ENCODE results near the gene NOBOX.
"Not testable (repeated sequence)": the region's sequence is repeated elsewhere in the genome, so short reads cannot be mapped to it uniquely, and the experiment has no call there.

The NOBOX gene

DNA sequence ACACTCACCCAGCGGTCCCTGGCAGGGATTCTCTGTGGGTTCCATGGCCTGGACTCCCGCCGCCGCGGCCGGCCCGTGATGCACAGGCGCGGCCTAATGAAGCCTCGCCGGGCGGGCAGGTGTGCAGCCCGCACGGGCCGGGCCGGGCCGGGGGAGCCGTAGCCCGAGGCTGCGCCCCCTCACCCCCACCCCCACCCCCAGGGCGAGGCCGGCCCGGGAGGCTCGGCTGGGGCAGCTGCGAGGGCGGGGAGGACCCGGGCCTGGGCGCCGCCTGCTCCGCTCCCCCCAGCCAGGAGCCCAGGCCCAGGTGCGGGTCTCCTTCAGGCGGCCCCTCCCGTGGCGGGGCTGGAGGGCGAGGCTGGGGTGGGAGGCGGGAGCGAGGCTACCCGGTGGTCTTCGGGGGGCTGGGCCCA, at the start of gene NOBOX:
Gene NOBOX, minus strand, starts transcription at position 45 of the 413 bp plus-strand sequence.
- no peak for DNase-seq

GRCh38 chr7:144452064-144452463, 48.6 kb upstream of the NOBOX start:
- no peak for DNase-seq

DNA sequence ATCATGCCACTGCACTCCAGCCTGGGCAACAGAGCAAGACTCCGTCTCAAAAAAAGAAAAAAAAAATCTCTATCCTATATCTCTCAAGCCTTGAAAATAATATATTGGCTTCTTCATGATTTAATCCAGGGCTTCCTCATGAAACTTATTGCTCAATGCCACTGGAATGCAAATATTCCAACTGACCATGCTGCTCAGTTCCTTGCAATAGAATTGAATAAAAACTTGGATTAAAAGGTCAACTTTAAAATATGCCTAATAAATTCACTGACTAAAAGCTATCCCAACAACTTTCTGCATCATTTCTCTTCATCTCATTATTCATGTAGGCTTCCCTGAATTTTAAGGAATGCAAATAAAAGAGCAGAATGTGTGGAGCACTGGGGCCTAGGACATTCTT, 42.1 kb upstream of the NOBOX start:
- DNase-seq, result no peak

- no peak for DNase-seq
Observed at GRCh38 chr7:144439717-144440205, 36.3 kb upstream of the NOBOX start.

GRCh38 chr7:144438759-144439158, 35.3 kb upstream of the NOBOX start:
- DNase-seq, result no peak

- no peak for DNase-seq
Observed at GRCh38 chr7:144437370-144438191, 34.1 kb upstream of the NOBOX start.

DNA sequence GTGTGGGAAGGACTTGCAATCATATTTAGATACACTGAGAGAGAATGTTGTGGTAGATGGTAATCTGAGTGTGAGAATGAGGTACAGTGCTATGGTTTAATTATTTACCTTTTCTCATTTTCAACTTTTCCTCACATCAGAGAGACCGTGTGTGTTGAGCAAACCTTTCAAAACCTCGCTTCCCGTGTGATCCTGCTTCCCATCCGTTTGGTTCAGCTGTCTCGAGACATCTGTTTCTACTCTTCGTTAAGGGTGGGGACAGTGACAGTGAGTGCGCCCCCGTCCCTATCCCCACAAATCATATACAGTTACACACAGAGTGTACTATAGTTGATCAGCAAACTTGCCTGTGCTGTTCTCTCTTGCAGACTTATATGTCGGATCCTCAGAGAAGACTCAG, 33.0 kb upstream of the NOBOX start:
- no peak for DNase-seq

DNA sequence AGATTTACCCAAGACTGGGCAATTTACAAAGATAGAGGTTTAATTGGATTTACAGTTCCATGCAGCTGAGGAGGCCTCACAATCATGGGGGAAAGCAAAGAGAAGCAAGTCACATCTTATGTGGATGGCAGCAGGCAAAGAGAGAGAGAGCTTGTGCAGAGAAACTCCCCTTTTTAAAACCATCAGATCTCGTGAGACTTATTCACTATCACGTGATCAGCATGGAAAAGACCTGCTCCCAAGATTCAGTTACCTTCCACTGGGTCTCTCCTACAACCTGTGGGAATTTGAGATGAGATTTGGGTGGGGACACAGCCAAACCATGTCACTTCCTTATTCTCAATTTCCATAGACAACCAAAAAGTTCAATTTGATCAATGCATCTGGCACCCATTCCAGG, 24.9 kb upstream of the NOBOX start:
- DNase-seq, result no peak

GRCh38 chr7:144427539-144427938, 24.0 kb upstream of the NOBOX start:
- not testable (repeated sequence) for DNase-seq

GRCh38 chr7:144418931-144419330, 15.4 kb upstream of the NOBOX start:
- DNase-seq, result not testable (repeated sequence)

DNA sequence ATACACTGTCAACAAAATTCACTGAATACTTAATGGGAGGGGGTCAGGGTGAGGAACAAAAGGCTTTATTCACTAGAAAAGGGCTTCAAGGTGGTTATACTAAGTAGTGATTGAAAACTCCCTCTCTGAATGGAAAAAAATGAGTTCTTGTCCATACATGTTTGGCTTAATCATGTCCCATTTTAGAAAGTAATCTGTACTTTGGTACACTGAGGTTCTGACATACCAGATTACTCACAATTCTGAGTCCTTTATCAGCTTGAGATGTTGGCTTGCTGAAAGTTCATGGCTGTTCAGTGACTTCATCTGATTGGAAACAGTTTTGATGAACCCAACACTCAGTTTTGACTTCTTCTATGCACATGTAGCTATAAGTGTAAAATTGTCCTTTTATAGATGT, 12.8 kb upstream of the NOBOX start:
- no peak for DNase-seq

- DNase-seq, result no peak
Observed at GRCh38 chr7:144415858-144416257, 12.4 kb upstream of the NOBOX start.

GRCh38 chr7:144414815-144415214, 11.3 kb upstream of the NOBOX start:
- no peak for DNase-seq

- DNase-seq, result no peak
Observed at GRCh38 chr7:144410441-144410840, 6.9 kb upstream of the NOBOX start.

DNA sequence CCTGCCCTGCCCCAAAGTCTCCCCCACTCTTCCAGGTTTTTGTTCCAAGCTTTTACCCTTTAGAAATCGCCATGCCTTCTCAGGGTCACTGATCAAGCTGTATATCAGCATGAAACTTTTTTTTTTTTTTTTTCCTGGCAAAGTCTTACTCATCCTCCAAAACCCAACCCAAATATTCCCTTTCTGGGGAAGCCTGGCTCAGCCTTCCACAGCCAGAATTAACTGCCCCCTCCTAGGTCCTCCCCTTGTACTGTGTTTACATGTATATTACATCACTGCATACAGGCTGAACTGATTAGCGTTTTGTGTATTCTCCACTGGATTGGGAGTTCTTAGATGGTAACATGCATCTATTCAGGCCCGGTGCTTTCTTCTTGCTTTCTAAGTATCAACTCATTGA, 4.6 kb upstream of the NOBOX start:
- DNase-seq, result no peak

- DNase-seq, result no peak
Observed at GRCh38 chr7:144407266-144407931, 3.9 kb upstream of the NOBOX start.

- no peak for DNase-seq
Observed at GRCh38 chr7:144404946-144405345, 1.5 kb upstream of the NOBOX start.

- DNase-seq, result no peak
Observed at GRCh38 chr7:144403102-144403501, 391 bp downstream of the NOBOX start.

- no peak for DNase-seq
Observed at GRCh38 chr7:144401490-144401889, 2.0 kb downstream of the NOBOX start.

- DNase-seq, result no peak
Observed at GRCh38 chr7:144399946-144400345, 3.5 kb downstream of the NOBOX start.

GRCh38 chr7:144398911-144399310, 4.6 kb downstream of the NOBOX start:
- DNase-seq, result no peak

- DNase-seq, result no peak
Observed at GRCh38 chr7:144398291-144398690, 5.2 kb downstream of the NOBOX start.

DNA sequence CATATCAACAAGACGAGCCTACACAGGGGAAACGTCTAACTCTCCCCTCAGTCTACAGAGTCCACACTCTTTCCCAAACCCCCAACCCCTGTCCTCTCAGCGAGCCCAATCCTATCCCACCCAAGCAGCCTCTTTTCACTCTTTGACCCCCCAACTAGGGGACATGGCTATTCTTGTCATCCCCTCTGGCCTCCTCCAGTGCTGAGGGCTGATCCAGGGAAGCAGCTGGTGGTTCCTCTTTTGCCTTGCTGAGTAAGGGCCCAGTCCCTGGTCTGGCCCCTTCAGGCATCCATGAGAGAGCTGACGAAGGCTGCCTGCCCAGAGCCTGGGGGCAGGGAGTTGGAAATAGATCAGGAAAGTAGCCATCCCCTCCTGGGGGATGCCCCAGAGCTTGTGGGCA, 6.4 kb downstream of the NOBOX start:
- DNase-seq, result no peak

- DNase-seq, result no peak
Observed at GRCh38 chr7:144391823-144392255, 11.7 kb downstream of the NOBOX start.

Data from activated effector memory CD4-positive, alpha-beta T cell treated with Interleukin-2 at 50 U/mL for 16 hours (primary cell).